Upper lobe of left lung (tissue), 6 donors: ENCODE data around the gene SLC49A3. TPM values are rescaled to one million over a fixed set of nuclear protein-coding genes. Genes with fewer than 3 reads are reported as not detected.

Experiments used
- ATAC-seq, 2 donors: fragments of 200-7000 bp; cut with Tn5 transposase; one replicate each; pipeline ENCODE4 v1.9.1; 2022; ENCODE audit warnings: mild to moderate bottlenecking in 2 of 2, moderate library complexity in 2 of 2; ENCODE audit not compliant: low FRiP score in 2 of 2
- DNase-seq, 2 donors: peaks; one replicate each; pipeline ENCODE4 v3.0.0-alpha.2; 2019 to 2020
- H3K27ac ChIP-seq, 4 donors: fragments of 200-600 bp; sonication (generic); one replicate each; pipeline ENCODE4 v1.5.1; 2016 to 2019
- H3K27me3 ChIP-seq, 4 donors: fragments of 200-600 bp; sonication (generic); one replicate each; pipeline ENCODE4 v1.5.1; 2017 to 2019
- H3K36me3 ChIP-seq, 4 donors: fragments of 200-600 bp; sonication (generic); one replicate each; pipeline ENCODE4 v1.5.1; 2016 to 2019
- H3K4me1 ChIP-seq, 4 donors: fragments of 200-600 bp; sonication (generic); one replicate each; pipeline ENCODE4 v1.5.1; 2018 to 2019
- H3K4me3 ChIP-seq, 4 donors: fragments of 200-600 bp; sonication (generic); one replicate each; pipeline ENCODE4 v1.5.1; 2017 to 2019; ENCODE audit warnings: mild to moderate bottlenecking in 2 of 4, moderate library complexity in 1 of 4
- H3K9me3 ChIP-seq, 4 donors: fragments of 200-600 bp; sonication (generic); one replicate each; pipeline ENCODE4 v1.5.1; 2018 to 2019
- EP300 ChIP-seq, 4 donors: sonication (generic); formaldehyde crosslinking; IDR thresholded peaks; one replicate each; pipeline ENCODE4 v1.5.1; 2017; ENCODE audit warnings: antibody characterized with exemption in 4 of 4, control low read depth in 2 of 4
- POLR2A ChIP-seq, 4 donors: fragments of 450-650 bp; IDR thresholded peaks; one replicate each; pipeline ENCODE4 v1.5.1; 2016 to 2017; ENCODE audit warnings: antibody characterized with exemption in 4 of 4, mild to moderate bottlenecking in 2 of 4
- POLR2AphosphoS5 ChIP-seq, 2 donors: sonication (generic); formaldehyde crosslinking; IDR thresholded peaks; one replicate each; pipeline ENCODE4 v1.5.1; 2017; ENCODE audit warnings: antibody characterized with exemption in 2 of 2
- WGBS, 2 donors: methylation state at CpG; one replicate each; pipeline ENCODE4 v1.1.5; 2017 to 2018; 5-methylcytosine and 5-hydroxymethylcytosine counted together
- total RNA-seq, 6 donors: library from RNA; depleted of rRNA in 4 of 6; stranded (reverse); fragments of >200 nt in 4 of 6; gene quantifications; one replicate each; pipeline versions ENCODE4 v1.1.0 to v1.2.1, GENCODE V29; 2016 to 2021
- TF ChIP-seq, protein P1 (sequence below), 6 experiments: fragments of 450-650 bp in 4 of 6; fragments of 200-600 bp in 2 of 6; sonication (generic) in 2 of 6; IDR thresholded peaks; one replicate each; pipeline ENCODE4 v1.5.1; 2016 to 2019; ENCODE audit warnings: antibody characterized with exemption in 6 of 6
- donor health status: DM: no; HTN: no; CAD: no; lungs with moderate emphysema.
- donor health status: DM: no; HTN: yes; CAD: no; lungs with severe emphysema.

The SLC49A3 gene
- total RNA-seq, 6 donors from 2014 or later, result 12.2 to 65.0 (median 32.3) TPM

DNA sequence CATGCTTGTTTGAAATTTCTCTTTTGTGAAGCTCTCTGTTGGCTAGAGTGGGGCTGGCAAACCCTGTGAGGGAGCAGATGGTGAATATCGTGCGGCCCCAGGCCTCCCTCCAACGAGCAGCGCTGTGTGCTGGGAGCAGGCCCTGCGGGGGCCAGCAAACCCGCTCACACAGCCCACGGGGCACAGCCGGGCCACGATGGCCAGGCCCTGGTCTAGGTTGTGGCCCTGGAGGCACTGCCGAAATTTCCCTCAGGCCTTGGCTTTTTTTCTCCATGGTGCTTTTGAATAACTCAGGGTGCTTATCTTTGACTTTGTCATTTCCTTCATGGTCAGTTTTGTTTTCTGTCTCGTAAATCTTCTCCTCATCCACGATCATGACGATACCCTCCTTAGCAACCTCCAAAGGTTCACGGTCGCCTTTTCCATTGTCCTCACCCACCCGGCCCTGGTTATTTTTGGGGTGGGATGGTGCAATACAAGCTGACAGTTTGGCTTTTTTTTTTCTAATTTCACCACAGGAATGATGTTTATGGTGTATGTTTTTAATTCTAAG is 37.4 kb upstream of the SLC49A3 start:
- peak in 1 of 2 donors; percentile 25 for ATAC-seq
- Histone ChIP-seq H3K27ac (peak overlapping the region in 3 of 4 donors; percentile 48 to 61 (median 58)), H3K4me3 (no peak overlapping the region), H3K36me3 (peaks cover 0 to 25% (median 17%) of the 10 kb centered on the region in 4 donors), H3K27me3 (no peaks in the 10 kb centered on the region), H3K9me3 (no peaks in the 10 kb centered on the region), H3K4me1 (peaks cover 11 to 23% (median 21%) of the 10 kb centered on the region in 4 donors)
- DNase-seq, result peak in 1 of 2 donors; percentile 80
- 48 to 71% methylated on average over 11 to 15 of the region's 16 CpGs for WGBS, 2 donors
- TF ChIP-seq POLR2A (IDR thresholded peaks at IDR 0.05), result no peak
- no peak for TF ChIP-seq POLR2AphosphoS5 (IDR thresholded peaks at IDR 0.05)
- TF ChIP-seq EP300 (IDR thresholded peaks at IDR 0.05), result no peak
- TF ChIP-seq, protein P1, sequence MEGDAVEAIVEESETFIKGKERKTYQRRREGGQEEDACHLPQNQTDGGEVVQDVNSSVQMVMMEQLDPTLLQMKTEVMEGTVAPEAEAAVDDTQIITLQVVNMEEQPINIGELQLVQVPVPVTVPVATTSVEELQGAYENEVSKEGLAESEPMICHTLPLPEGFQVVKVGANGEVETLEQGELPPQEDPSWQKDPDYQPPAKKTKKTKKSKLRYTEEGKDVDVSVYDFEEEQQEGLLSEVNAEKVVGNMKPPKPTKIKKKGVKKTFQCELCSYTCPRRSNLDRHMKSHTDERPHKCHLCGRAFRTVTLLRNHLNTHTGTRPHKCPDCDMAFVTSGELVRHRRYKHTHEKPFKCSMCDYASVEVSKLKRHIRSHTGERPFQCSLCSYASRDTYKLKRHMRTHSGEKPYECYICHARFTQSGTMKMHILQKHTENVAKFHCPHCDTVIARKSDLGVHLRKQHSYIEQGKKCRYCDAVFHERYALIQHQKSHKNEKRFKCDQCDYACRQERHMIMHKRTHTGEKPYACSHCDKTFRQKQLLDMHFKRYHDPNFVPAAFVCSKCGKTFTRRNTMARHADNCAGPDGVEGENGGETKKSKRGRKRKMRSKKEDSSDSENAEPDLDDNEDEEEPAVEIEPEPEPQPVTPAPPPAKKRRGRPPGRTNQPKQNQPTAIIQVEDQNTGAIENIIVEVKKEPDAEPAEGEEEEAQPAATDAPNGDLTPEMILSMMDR (IDR thresholded peaks at IDR 0.05), result no peak

DNA sequence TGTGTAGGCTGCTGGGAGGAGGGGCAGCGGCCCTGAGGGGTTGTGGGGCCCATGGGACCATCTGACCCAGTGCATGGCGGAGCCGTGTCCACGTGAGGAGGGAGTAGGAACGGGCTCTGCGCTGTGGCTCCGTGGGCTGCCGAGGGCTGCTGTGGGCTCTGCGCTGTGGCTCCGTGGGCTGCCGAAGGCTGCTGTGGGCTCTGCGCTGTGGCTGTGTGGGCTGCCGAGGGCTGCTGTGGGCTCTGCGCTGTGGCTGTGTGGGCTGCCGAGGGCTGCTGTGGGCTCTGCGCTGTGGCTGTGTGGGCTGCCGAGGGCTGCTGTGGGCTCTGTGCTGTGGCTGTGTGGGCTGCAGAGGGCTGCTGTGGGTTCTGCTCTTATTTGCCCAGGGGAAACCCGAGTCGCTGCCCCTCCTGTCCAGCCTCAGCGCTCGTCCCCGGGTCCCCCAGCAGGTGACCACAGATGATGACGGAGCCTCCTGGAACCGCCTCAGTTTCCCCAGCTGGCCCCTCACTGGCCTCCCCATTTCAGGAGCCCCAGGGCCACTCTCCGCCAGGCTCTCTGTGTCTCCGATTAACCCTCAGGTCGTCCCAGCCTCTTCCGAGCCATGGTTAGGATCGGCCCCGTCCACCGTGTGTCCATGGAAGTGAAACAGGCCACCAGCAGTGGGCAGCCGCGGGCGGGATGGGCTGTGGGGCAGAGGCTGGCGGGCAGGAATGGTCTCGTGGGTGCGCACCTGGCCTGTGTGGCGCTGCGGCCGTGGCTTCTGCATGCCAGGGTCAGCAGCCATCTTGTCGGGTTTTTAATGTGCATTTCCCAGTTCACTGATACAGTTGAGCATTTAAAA is 36.7 kb upstream of the SLC49A3 start:
- TF ChIP-seq POLR2A (IDR thresholded peaks at IDR 0.05), result no peak
- TF ChIP-seq POLR2AphosphoS5 (IDR thresholded peaks at IDR 0.05), result no peak
- TF ChIP-seq, protein P1 (IDR thresholded peaks at IDR 0.05), result no peak
- no peak for TF ChIP-seq EP300 (IDR thresholded peaks at IDR 0.05)
- Histone ChIP-seq H3K4me1 (peaks cover 17 to 30% (median 28%) of the 10 kb centered on the region in 4 donors), H3K9me3 (no peaks in the 10 kb centered on the region), H3K27me3 (no peaks in the 10 kb centered on the region), H3K27ac (peak overlapping the region in 3 of 4 donors; percentile 48 to 61 (median 58)), H3K4me3 (no peak overlapping the region), H3K36me3 (peaks cover 0 to 18% (median 10%) of the 10 kb centered on the region in 4 donors)
- WGBS, 2 donors, result 90 to 93% methylated on average over 29 to 33 of the region's 41 CpGs
- peak in 1 of 2 donors; percentile 68 for DNase-seq
- ATAC-seq, result no peak

DNA sequence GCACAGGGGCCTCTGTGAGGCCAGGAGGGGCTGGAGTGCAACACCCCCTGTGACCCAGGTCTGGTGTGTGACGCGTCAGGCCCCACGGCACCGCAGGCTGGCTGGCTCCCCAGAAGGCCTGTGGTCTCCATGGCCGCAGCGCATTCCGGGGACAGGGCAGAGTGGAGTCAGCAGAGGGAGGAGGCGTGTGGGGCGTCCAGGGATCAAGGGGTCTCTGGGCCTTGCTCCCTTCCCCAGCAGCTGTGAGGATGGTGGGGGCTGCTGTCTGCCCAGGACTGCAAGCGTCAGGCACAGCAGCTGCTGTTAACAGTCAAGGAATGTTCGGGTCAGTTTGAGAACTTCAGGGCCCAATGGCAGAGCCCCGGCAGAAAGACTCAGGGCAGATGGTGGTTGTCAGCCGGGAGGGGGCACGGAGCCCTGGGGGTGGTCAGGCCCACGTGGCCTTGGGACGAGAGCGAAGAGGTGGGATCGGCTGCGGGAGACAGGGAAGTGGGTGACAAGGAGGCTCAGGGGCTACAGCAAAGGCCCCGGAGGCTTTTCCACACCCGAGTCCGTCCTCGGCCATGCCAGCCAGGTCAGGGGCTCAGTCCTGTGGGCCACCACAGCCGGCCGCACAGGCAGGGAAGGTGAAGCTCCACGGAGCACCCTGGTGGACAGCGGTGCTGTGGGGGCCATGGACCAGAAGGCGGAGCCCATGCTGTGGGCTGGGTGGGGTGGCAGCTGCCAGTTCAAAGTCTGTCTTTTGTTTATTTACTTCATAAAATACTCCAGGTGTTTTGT is 35.0 kb upstream of the SLC49A3 start:
- Histone ChIP-seq H3K36me3 (peaks cover 0 to 11% (median 8%) of the 10 kb centered on the region in 4 donors), H3K9me3 (no peaks in the 10 kb centered on the region), H3K27me3 (no peaks in the 10 kb centered on the region), H3K4me3 (no peak overlapping the region), H3K27ac (peak overlapping the region in 1 of 4 donors; percentile 43), H3K4me1 (peaks cover 19 to 40% (median 28%) of the 10 kb centered on the region in 4 donors)
- 94 to 95% methylated on average over 25 to 28 of the region's 28 CpGs for WGBS, 2 donors
- TF ChIP-seq POLR2AphosphoS5 (IDR thresholded peaks at IDR 0.05) (no peak), EP300 (IDR thresholded peaks at IDR 0.05) (no peak), POLR2A (IDR thresholded peaks at IDR 0.05) (no peak)
- TF ChIP-seq, protein P1 (IDR thresholded peaks at IDR 0.05), result no peak
- ATAC-seq (peak in 1 of 2 donors; percentile 2), DNase-seq (peak in 1 of 2 donors; percentile 82)

DNA sequence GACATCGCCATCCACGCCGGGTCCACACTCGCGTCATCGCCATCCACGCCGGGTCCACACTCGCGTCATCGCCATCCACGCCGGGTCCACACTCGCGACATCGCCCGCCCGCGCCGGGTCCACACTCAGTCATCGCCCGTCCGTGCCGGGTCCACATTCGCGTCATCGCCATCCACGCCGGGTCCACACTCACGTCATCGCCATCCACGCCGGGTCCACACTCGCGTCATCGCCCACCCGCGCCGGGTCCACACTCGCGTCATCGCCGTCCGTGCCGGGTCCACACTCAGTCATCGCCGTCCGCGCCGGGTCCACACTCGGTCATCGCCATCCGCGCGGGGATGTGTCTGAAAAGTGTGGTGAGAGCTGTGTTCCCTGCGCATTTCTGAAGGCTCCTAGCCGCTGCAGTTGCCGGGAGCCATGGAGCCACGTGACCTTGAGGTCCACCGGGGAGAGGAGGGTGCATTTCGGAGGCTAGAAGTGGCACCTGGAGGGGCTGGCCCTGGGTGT is 34.0 kb upstream of the SLC49A3 start:
- H3K4me1 ChIP-seq, result peaks cover 19 to 40% (median 28%) of the 10 kb centered on the region in 4 donors
- no peaks in the 10 kb centered on the region for H3K9me3 ChIP-seq
- H3K36me3 ChIP-seq, result peaks cover 0 to 11% (median 8%) of the 10 kb centered on the region in 4 donors
- peak overlapping the region in 1 of 4 donors; percentile 43 for H3K27ac ChIP-seq
- no peak for ATAC-seq
- peak in 1 of 2 donors; percentile 81 for DNase-seq
- TF ChIP-seq EP300 (IDR thresholded peaks at IDR 0.05) (no peak), POLR2AphosphoS5 (IDR thresholded peaks at IDR 0.05) (no peak), POLR2A (IDR thresholded peaks at IDR 0.05) (no peak)
- TF ChIP-seq, protein P1 (IDR thresholded peaks at IDR 0.05), result no peak
- H3K4me3 ChIP-seq, result no peak overlapping the region
- WGBS, 2 donors, result 97 to 98% methylated on average over 59 to 61 of the region's 61 CpGs
- no peaks in the 10 kb centered on the region for H3K27me3 ChIP-seq
